Measurements from ENCODE around the gene TTLL11. TPM values are rescaled to one million over a fixed set of nuclear protein-coding genes. Genes with fewer than 3 reads are reported as not detected.

The TTLL11 gene
- total and polyA plus RNA-seq, 9 donors, result 14.2 to 29.3 (median 20.1) TPM

DNA sequence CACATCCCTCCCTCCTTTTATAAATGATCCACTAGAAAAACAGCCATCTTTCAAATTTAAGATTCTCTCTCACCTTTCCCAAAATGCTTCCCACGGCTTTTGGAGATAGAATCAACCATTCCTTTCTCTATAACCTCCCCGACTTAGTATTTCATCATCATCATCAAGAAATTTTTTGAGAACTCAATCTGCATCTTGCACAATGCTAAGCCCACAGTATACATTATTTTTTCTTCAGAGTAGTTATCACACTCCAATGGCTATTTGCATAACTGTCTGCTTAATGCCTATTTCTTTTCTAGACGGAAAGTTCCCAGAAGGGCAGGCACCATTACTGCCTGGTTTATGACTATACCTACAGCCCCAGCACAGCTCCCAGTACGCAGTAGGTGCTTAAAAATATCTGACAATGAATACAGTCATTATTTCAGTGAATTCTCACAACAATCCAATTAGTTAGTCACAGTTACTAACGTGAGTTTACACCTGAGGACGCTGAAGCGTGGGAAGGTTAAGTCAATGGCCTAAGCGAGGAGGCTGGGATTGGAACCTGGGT lies 212.7 kb downstream of the TTLL11 start:
- no peak overlapping the region for H3K27ac ChIP-seq (ENCODE audit: low read length)
- H3K4me1 ChIP-seq (ENCODE audit: control insufficient read depth, insufficient read depth, low read length), result peaks cover 13% of the 10 kb centered on the region
- no peaks in the 10 kb centered on the region for H3K36me3 ChIP-seq (ENCODE audit: control insufficient read depth, insufficient read depth, low read length)
- no peak for DNase-seq
- H3K27me3 ChIP-seq (ENCODE audit: control insufficient read depth, insufficient read depth, low read length), result no peaks in the 10 kb centered on the region
- WGBS (ENCODE audit: insufficient coverage), result 85% methylated on average over 7 of the region's 8 CpGs
- no peak overlapping the region for H3K4me3 ChIP-seq (ENCODE audit: low read length)
- H3K9me3 ChIP-seq (replicated peaks; ENCODE audit: control insufficient read depth, low read depth, low read length), result no peaks in the 10 kb centered on the region

DNA sequence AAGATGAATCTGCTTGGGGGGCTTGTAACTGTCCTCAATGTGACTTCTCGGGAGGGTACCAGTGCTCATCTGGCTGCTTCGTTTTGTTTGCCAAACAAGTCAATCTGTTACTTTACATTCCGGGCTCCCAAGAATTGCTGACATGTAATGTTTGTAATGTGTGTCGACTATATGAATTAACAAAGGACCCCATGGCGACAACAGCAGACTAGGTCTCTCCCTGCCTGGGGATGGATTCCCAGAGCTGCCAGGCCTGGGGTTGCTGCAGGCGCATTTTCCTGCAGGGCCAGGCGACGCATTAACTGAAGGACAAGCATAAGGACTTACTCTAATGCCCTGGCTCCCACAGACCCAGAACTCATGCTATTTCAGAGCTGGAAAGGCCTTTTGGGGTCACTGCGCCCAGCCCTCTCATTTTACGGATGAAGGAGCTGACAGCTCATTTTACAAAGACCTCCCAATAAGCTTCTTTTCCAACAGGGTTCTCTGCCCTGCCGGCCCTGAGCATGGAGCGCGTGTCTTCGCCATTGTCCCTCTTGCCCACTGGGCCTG lies 214.8 kb downstream of the TTLL11 start:
- peaks cover 4% of the 10 kb centered on the region for H3K4me1 ChIP-seq (ENCODE audit: control insufficient read depth, insufficient read depth, low read length)
- H3K4me3 ChIP-seq (ENCODE audit: low read length), result no peak overlapping the region
- WGBS (ENCODE audit: insufficient coverage), result 85% methylated on average over 10 of the region's 14 CpGs
- H3K27ac ChIP-seq (ENCODE audit: low read length), result no peak overlapping the region
- H3K9me3 ChIP-seq (replicated peaks; ENCODE audit: control insufficient read depth, low read depth, low read length), result no peaks in the 10 kb centered on the region
- H3K36me3 ChIP-seq (ENCODE audit: control insufficient read depth, insufficient read depth, low read length), result no peaks in the 10 kb centered on the region
- no peaks in the 10 kb centered on the region for H3K27me3 ChIP-seq (ENCODE audit: control insufficient read depth, insufficient read depth, low read length)
- DNase-seq, result no peak

DNA sequence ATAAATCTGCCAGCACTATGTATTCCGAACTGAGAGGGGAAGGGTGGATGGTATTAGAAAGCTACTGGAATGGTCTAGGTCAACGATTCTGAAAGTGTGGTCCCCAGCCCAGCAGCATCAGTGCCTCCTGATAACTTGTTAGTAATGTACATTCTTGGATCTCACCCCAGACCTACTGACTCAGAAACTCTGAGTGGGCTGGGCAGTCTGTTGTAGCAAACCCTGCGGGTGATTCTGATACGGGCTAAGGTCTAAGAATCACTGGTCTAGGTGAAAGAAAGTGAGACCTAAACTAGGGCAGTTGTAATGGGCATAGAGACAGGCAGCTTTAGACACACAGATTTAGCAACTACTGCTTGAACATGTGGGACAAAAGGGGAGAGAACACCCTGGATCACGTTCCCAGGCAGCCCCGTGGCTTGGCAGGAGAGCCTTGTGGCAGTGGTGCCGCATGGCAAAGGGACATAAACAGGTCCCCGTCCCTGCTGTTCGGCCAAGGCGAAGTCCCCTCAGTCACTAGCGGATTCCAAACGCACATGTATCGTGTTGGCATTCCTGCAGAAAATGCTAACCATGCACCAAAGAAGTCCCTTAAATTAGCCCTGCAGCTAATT lies 216.3 kb downstream of the TTLL11 start:
- 64% methylated on average over 11 of the region's 13 CpGs for WGBS (ENCODE audit: insufficient coverage)

DNA sequence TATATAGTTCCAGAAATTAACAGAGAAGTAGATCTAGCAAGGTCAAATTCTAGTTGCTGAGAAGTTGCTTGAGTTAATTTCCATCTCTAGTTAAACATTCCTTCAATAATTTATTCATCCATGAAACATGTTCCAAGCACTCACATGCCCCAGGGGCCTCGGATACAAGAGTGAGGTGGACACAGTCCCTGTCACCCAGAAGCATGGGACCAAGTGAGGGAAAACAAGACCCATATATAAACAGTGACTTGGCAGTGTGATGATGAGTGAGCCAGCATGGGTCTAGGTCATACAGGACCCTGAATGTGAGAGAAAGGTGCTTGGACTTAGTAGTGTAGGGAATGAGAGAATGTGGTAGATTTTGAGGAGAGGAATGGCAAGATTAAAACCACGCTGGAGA lies 216.9 kb downstream of the TTLL11 start:
- no peak for DNase-seq
- no peak overlapping the region for H3K27ac ChIP-seq (ENCODE audit: low read length)
- H3K4me1 ChIP-seq (ENCODE audit: control insufficient read depth, insufficient read depth, low read length), result peaks cover 4% of the 10 kb centered on the region
- H3K36me3 ChIP-seq (ENCODE audit: control insufficient read depth, insufficient read depth, low read length), result no peaks in the 10 kb centered on the region
- H3K4me3 ChIP-seq (ENCODE audit: low read length), result no peak overlapping the region
- no peaks in the 10 kb centered on the region for H3K9me3 ChIP-seq (replicated peaks; ENCODE audit: control insufficient read depth, low read depth, low read length)
- 79% methylated on average over 1 of the region's 2 CpGs for WGBS (ENCODE audit: insufficient coverage)
- no peaks in the 10 kb centered on the region for H3K27me3 ChIP-seq (ENCODE audit: control insufficient read depth, insufficient read depth, low read length)

More for the DNA sequence above, 216.3 kb downstream of the TTLL11 start:
- Histone ChIP-seq H3K9me3 (replicated peaks; ENCODE audit: control insufficient read depth, low read depth, low read length) (no peaks in the 10 kb centered on the region), H3K27me3 (ENCODE audit: control insufficient read depth, insufficient read depth, low read length) (no peaks in the 10 kb centered on the region), H3K4me1 (ENCODE audit: control insufficient read depth, insufficient read depth, low read length) (peaks cover 4% of the 10 kb centered on the region), H3K27ac (ENCODE audit: low read length) (no peak overlapping the region), H3K36me3 (ENCODE audit: control insufficient read depth, insufficient read depth, low read length) (no peaks in the 10 kb centered on the region), H3K4me3 (ENCODE audit: low read length) (no peak overlapping the region)
- DNase-seq, result no peak

- Histone ChIP-seq H3K9me3 (replicated peaks; ENCODE audit: control insufficient read depth, low read depth, low read length) (no peaks in the 10 kb centered on the region), H3K27ac (ENCODE audit: low read length) (no peak overlapping the region), H3K4me3 (ENCODE audit: low read length) (no peak overlapping the region), H3K27me3 (ENCODE audit: control insufficient read depth, insufficient read depth, low read length) (no peaks in the 10 kb centered on the region), H3K4me1 (ENCODE audit: control insufficient read depth, insufficient read depth, low read length) (peaks cover 4% of the 10 kb centered on the region), H3K36me3 (ENCODE audit: control insufficient read depth, insufficient read depth, low read length) (peaks cover 4% of the 10 kb centered on the region)
- no peak for DNase-seq
- 70% methylated on average over 2 of the region's 6 CpGs for WGBS (ENCODE audit: insufficient coverage)
Measured at GRCh38 chr9:121874524-121874923, 218.6 kb downstream of the TTLL11 start.

GRCh38 chr9:121871431-121872025 lies 221.6 kb downstream of the TTLL11 start:
- Histone ChIP-seq H3K4me3 (ENCODE audit: low read length) (no peak overlapping the region), H3K4me1 (ENCODE audit: control insufficient read depth, insufficient read depth, low read length) (peaks cover 3% of the 10 kb centered on the region), H3K27me3 (ENCODE audit: control insufficient read depth, insufficient read depth, low read length) (no peaks in the 10 kb centered on the region), H3K36me3 (ENCODE audit: control insufficient read depth, insufficient read depth, low read length) (peaks cover 8% of the 10 kb centered on the region), H3K27ac (ENCODE audit: low read length) (no peak overlapping the region), H3K9me3 (replicated peaks; ENCODE audit: control insufficient read depth, low read depth, low read length) (no peaks in the 10 kb centered on the region)
- WGBS (ENCODE audit: insufficient coverage), result 74% methylated on average over 8 of the region's 8 CpGs
- DNase-seq, result no peak

GRCh38 chr9:121870271-121870670 lies 222.8 kb downstream of the TTLL11 start:
- Histone ChIP-seq H3K4me1 (ENCODE audit: control insufficient read depth, insufficient read depth, low read length) (no peaks in the 10 kb centered on the region), H3K4me3 (ENCODE audit: low read length) (no peak overlapping the region), H3K27me3 (ENCODE audit: control insufficient read depth, insufficient read depth, low read length) (no peaks in the 10 kb centered on the region), H3K36me3 (ENCODE audit: control insufficient read depth, insufficient read depth, low read length) (peaks cover 8% of the 10 kb centered on the region), H3K27ac (ENCODE audit: low read length) (no peak overlapping the region), H3K9me3 (replicated peaks; ENCODE audit: control insufficient read depth, low read depth, low read length) (no peaks in the 10 kb centered on the region)
- 96% methylated on average over 10 of the region's 10 CpGs for WGBS (ENCODE audit: insufficient coverage)
- DNase-seq, result no peak

- Histone ChIP-seq H3K27me3 (ENCODE audit: control insufficient read depth, insufficient read depth, low read length) (no peaks in the 10 kb centered on the region), H3K4me3 (ENCODE audit: low read length) (no peak overlapping the region), H3K36me3 (ENCODE audit: control insufficient read depth, insufficient read depth, low read length) (peaks cover 8% of the 10 kb centered on the region), H3K27ac (ENCODE audit: low read length) (no peak overlapping the region), H3K4me1 (ENCODE audit: control insufficient read depth, insufficient read depth, low read length) (no peaks in the 10 kb centered on the region), H3K9me3 (replicated peaks; ENCODE audit: control insufficient read depth, low read depth, low read length) (no peaks in the 10 kb centered on the region)
- DNase-seq, result no peak
- no CpG with 5 or more reads among the region's 1 CpG for WGBS (ENCODE audit: insufficient coverage)
Measured at GRCh38 chr9:121868626-121869025, 224.5 kb downstream of the TTLL11 start.

GRCh38 chr9:121866927-121867326 lies 226.2 kb downstream of the TTLL11 start:
- peaks cover 10% of the 10 kb centered on the region for H3K36me3 ChIP-seq (ENCODE audit: control insufficient read depth, insufficient read depth, low read length)
- no peak for DNase-seq
- no peaks in the 10 kb centered on the region for H3K4me1 ChIP-seq (ENCODE audit: control insufficient read depth, insufficient read depth, low read length)
- H3K4me3 ChIP-seq (ENCODE audit: low read length), result no peak overlapping the region
- WGBS (ENCODE audit: insufficient coverage), result no CpG with 5 or more reads among the region's 1 CpG
- no peak overlapping the region for H3K27ac ChIP-seq (ENCODE audit: low read length)
- H3K27me3 ChIP-seq (ENCODE audit: control insufficient read depth, insufficient read depth, low read length), result no peaks in the 10 kb centered on the region
- no peaks in the 10 kb centered on the region for H3K9me3 ChIP-seq (replicated peaks; ENCODE audit: control insufficient read depth, low read depth, low read length)

DNA sequence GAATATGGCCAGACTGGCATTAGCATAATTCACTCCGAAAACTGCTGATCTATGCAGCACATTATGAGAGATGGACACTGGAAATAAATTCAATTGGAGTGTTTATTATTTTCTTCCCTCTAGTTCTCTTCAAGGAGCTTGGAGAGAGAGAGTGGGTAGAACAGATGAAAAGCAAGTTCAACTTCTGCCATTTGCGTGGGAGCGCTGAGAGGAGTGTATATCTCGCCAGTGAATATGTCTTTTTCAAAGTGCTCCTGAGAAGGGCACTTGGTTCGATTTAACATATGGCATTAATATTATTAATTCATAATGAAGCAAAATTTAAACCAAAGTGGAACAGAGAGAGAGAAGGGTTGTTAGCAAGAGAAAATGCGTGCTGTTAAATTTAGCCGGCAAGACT lies 227.2 kb downstream of the TTLL11 start:
- Histone ChIP-seq H3K27me3 (ENCODE audit: control insufficient read depth, insufficient read depth, low read length) (no peaks in the 10 kb centered on the region), H3K4me1 (ENCODE audit: control insufficient read depth, insufficient read depth, low read length) (no peaks in the 10 kb centered on the region), H3K36me3 (ENCODE audit: control insufficient read depth, insufficient read depth, low read length) (peaks cover 10% of the 10 kb centered on the region), H3K27ac (ENCODE audit: low read length) (no peak overlapping the region), H3K9me3 (replicated peaks; ENCODE audit: control insufficient read depth, low read depth, low read length) (no peaks in the 10 kb centered on the region), H3K4me3 (ENCODE audit: low read length) (no peak overlapping the region)
- DNase-seq, result no peak
- no CpG with 5 or more reads among the region's 7 CpGs for WGBS (ENCODE audit: insufficient coverage)
